Right hindlimb (tissue), 1 donor: ENCODE data around the gene BMP2K.
"Not testable (repeated sequence)": the region's sequence is repeated elsewhere in the genome, so short reads cannot be mapped to it uniquely, and the experiment has no call there.

ENCODE experiments used
- DNase-seq: peaks from one replicate; pipeline ENCODE4 v3.0.0-alpha.2; 2018

Gene BMP2K

DNA sequence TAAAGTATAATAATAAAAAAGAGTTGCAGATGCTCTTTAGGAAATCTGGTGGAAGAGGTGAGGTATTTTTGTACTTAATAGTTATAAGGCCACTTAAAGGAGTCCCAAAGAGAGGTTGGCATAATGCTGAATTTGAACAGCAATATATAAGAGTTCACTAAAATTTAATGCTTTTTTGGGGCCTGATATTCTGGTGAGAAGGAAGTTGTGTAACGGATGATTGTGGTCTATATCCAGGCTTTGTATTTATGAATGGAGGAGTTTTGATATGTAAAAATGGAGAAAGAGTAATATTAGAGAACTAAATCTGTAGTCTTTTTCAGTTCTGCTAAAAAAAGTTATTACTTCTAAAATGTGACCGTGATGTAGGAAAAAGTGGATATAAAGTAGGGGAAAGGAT, 20.4 kb downstream of the BMP2K start:
- DNase-seq = no peak

DNA sequence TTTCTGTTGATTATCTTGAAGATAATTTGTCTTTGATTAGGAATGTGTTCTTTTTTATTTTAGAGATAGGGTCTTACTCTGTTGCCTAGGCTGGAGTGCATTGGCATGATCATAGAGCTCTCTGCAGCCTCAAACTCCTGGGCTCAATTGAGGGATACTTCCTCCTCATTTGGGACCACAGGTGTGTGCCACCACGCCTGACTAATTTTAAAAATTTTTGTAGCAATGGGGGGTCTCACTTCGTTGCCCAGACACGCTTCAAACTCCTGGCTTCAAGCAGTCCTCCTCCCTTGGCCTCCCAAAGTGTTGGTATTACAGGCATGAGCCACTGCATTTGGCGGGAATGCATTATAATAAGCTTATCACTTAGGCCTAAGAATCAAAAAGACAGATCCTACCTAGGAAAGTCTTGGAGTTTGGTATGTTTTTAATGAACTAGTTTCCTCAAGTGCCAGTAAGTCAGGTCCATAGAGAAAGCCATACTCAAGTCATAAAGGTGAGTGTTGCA, 21.7 kb downstream of the BMP2K start:
- DNase-seq = no peak

DNA sequence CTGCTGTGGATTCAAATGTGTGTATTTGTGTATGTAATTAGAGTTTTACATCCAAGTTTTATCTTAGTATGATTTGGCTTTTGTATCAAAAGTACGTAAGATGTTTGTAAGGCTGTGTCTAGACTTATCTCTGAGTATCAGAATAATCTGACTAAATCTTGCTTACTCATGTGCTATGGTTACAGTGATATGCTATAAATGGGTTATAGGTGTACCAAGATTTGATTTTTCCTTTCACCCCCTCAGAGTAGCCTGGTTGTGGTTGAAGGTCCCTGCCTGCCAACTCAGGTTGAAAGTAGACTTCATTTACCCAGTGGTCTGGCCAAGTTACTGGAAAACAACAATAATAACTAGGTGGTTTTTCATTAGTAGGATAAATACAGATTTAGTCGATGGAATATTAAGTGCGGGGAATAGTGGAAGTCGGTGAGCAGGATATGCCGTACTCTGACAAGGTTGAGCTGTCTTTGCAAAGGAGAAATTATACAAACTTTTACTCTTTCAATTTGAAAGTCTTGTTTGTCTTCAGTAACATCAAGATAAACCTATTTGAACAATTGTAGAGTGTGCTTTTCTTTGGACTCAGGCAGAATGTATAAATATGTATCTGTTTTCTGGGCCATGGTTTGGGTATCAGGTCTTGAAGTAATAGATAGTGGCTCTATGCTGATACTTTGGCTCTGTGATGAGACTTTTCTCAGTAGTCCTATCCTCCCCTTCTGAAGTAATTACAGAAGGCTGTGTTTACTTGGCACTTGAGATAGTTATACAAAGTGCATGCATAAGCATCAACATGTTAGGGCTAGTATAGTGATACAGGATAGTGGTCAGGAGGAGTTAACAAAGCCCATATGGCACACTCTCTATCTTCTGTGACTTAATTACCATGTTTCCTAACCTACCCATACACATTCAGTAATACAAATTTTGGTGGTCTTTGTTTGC, 23.7 kb downstream of the BMP2K start:
- no peak for DNase-seq

- no peak for DNase-seq
These were observed 24.8 kb downstream of the BMP2K start for GRCh38 chr4:78800965-78801364.

DNA sequence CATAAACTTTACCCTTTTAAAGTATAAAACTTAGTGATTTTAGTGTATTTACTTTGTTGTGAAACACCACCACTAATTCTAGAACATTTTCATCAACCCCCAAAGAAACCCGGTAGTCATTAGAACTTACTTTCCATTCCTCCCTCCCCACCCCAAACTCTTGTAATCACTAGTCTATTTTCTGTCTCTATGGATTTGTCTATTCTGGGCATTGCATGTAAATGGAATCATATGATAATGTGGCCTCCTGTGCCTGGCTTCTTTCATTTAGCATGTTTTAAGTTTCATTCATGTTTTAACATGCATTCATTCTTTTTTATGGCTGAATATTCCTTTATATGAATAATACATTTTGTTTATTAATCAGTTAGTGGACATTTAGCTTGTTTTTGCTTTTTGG, 27.8 kb downstream of the BMP2K start:
- no peak for DNase-seq

DNA sequence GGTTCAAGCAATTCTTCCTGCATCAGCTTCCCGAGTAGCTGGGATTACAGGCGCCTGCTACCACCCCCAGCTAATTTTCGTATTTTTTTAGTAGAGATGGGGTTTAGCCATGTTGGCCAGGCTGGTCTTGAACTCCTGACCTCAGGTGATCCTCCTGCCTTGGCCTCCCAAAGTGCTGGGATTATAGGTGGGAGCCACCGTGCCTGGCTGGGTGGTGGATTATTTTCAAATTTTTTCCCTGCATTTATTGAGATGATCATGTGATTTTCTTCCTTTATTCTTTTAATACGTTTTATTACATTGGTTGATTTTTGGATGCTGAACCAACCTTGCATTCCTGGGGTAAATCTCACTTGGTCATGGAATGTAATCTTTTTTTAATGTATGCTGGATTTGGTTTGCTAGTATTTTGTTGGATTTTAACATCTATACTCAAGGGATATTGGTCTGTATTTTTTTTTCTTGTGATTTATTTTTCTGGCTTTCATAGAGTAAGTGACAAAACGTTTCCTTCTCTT, 30.9 kb downstream of the BMP2K start:
- no peak for DNase-seq

DNA sequence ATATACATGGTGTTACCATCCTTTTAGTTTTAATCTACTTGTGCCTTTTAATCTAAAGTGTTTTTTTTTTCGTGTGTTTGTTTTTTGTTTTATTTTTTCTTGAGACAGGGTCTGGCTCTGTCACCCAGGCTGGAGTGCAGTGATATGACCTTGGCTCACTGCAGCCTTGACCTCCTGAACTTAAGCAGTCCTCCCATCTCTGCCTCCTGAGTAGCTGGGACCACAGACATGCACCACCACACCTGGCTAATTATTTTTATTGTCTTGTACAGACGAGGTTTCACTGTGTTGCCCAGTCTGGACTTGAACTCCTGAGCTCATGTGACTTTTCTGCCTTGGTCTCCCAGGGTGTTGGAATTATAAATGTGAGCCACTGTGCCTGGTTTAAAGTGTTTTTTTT, 33.1 kb downstream of the BMP2K start:
- DNase-seq = no peak

- no peak for DNase-seq
These were observed 34.0 kb downstream of the BMP2K start for GRCh38 chr4:78809928-78810835.

DNA sequence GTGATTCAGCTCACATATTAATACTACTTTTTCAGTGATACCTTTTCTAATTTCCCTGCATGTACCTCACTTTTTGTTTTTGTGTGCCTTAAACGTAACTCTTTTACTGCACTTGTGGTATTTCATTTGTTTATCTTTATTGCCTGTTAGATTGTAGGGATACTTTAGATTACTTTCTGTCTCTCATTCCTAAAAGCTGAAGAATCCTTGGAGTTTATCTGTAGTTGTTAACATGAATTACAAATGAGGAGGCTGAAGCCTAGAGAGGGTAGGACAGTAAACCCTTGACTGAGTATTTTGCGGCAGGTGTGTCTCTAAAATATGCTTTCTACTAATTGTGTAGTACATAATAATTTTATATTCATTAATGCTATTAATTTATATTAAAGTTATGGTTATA, 34.9 kb downstream of the BMP2K start:
- no peak for DNase-seq

- no peak for DNase-seq
These were observed 42.5 kb downstream of the BMP2K start for GRCh38 chr4:78818530-78819079.

DNA sequence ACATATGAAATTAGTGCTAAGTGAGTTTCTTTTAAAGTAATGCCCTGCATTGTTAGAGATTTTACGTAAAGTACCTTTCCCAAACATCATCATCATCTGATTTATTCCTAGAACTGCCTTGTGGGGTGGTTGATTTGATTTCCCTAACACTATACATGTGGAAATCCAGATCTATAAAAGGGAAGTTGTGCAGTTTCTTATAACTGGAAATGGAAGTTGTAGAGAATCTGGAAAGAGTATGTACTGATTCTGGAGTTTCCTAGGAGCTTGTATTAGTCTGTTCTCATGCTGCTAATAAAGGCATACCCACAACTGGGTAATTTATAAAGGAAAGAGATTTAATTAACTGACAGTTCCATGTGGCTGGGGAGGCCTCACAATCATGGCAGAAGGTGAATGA, 47.9 kb downstream of the BMP2K start:
- no peak for DNase-seq

DNA sequence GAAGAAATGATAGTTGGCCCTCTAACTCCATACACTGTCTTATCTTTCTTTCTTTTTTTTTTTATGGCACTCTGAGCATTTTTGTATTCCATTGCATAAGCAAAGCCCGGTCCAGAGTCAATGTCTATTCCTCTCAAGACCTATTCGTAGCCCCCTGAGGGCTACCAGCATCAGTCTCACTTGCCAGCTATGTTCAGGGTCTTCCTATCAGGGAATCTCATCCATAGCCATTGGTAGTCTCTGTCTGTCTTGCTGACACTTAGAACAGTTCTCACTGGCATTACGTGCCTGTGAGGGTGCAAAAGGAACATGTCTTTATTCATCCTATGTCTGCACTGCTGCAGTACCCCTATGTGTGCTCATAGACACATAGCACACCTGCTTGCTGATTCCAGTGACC, 51.0 kb downstream of the BMP2K start:
- no peak for DNase-seq

DNA sequence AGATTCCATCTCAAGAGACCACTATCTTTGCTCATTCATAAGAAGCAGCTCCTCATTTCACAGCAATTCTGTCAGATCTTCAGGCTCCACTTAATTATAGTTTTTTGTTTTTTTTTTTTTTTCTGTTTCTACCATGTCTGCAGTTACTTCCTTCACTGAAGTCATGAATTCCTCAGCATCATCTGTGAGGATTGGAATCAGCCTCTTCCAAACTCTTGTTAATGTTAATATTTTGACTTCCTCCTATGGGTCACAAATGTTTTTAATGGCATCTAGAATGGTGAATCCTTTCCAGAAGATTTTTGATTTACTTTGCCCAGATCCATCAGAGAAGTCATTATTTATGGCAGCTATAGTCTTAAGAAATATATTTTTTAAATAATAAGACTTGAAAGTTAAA, 53.1 kb downstream of the BMP2K start:
- DNase-seq = no peak

GRCh38 chr4:78839676-78840075, 63.5 kb downstream of the BMP2K start:
- not testable (repeated sequence) for DNase-seq

DNA sequence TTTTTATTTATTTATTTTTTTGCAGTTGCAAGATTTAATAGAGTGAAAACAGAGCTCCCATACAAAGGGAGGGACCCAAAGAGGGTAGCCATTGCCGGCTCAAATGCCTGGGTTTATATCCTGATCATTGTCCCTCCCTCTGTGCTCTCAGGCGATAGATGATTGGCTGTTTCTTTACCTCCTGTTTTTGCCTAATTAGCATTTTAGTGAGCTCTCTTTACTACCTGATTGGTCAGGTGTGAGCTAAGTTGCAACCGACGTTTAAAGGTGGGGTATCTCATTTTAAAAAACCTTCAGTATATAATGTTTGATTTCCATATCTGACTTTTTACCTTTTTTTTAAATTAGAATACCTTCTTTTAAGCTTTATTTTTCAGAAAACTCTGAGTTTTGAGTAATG, 64.1 kb downstream of the BMP2K start:
- DNase-seq = not testable (repeated sequence)

GRCh38 chr4:78845472-78845871, 69.3 kb downstream of the BMP2K start:
- DNase-seq = no peak

DNA sequence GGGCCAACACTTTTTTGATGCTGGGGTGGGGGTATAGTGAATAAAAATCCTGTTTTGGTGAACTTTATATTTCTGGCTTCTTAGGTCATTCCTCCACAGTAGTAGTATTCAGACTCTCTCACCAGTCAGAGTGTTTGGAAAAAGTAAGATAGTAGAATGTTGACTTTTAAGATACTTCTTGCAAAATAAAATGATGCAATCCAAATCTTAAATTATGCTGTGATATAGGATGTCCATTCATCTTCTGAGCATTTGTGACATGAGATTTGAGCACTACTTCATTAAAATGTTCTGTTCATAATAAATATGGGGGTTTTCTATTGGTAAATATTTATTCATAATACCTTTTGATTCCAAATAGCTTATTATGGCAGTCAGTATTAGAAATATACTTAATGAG, 70.1 kb downstream of the BMP2K start:
- no peak for DNase-seq

- no peak for DNase-seq
These were observed 86.2 kb downstream of the BMP2K start for GRCh38 chr4:78862314-78862737.

DNA sequence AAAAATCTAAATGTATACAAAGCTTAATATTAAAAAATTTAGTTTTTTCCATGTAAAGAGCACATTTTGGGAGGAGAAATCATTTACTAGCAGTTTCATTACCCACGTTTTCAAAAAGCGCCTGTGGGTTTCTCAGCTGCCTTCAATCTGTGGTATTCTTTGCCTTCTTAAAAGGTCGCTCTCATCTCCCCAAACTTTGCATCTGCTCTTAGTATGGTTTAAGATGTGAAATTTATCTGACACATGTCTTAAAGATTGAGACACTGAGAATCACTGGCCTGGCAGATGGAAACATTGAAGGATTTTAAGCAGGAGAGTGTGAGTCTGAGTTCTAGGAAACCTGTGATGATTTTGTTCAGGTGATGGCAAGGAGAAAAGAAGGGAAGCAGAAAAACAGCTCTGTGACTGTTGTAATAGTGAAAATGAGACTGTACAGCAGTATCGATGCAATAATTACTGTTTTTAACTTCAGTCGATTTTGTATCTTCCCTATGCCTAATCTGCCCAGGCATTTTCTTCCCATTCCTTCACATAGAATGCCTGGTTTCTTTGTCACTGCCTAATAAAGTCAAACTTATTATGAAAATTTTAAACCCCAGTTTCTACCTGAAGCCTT, 87.2 kb downstream of the BMP2K start:
- DNase-seq = no peak

DNA sequence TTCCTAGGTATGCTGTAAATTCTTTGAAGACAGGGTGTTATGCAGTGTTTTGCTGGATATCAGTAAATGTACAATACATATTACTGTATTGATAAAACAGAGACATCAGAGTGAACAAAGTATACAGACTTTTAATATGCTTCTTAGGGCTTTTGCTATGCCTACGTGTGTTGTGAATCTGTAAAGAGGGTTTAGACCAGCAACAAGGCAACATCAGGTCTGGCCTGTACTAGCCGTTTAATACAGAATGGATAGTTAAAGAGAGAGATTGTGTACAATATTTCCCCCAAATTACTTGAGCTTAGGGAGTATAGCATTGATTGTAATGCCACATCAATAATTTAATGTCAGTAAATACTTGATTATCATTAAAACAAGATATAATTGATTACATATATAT, 87.8 kb downstream of the BMP2K start:
- no peak for DNase-seq

DNA sequence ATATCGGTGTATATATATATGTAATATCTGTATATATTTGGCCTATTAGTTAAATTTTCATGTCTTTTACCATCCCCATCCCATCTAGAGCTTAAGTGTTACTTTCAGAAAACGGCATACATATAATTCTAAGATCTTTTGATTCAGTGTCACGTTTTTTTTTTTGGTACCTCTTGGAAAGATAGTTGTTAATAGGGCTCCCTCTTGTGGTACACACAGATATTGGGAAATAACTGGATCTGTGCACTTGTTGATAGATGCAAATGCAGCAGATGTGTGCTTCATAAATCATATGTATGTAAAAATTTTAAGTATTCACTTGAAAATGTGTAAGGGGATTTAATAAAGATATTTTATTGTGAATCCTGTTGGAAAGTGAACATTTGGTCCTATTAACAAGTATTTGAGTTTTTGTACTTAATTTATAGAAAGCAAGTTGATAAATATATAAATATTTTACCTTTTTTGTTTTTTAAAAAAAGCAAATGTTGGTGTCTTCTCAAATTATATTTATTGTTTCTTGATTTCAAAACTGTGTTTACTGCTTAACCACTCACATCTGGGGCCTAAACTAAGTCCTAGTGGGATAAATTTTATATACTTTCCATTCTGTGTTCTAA, 88.4 kb downstream of the BMP2K start:
- DNase-seq = no peak

- DNase-seq = no peak
These were observed 89.3 kb downstream of the BMP2K start for GRCh38 chr4:78865451-78865850.
